Central memory CD8-positive, alpha-beta T cell (primary cell): ENCODE data around the gene TUBGCP3.
"Not testable (repeated sequence)": the region's sequence is repeated elsewhere in the genome, so short reads cannot be mapped to it uniquely, and the experiment has no call there.

Experiments
- ATAC-seq: fragments of 150-1000 bp; cut with Tn5 transposase; replicated peaks from 2 replicates; pipeline ENCODE4 v1.10.0; 2022; ENCODE audit warnings: mild to moderate bottlenecking, moderate FRiP score, moderate number of reproducible peaks; ENCODE audit not compliant: poor library complexity, severe bottlenecking; ENCODE audit errors: extremely low read depth
- DNase-seq, 2 donors: peaks; one replicate each; pipeline ENCODE4 v3.0.0; 2021; ENCODE audit warnings: low spot score in 2 of 2
- H3K27ac Mint-ChIP-seq: one replicate; pipeline ENCODE4 v1.8.0; 2022; ENCODE audit warnings: low read depth, mild to moderate bottlenecking, moderate library complexity, mixed read lengths
- H3K27me3 Mint-ChIP-seq: one replicate; pipeline ENCODE4 v1.8.0; 2022; ENCODE audit warnings: mixed read lengths
- H3K36me3 Mint-ChIP-seq: one replicate; pipeline ENCODE4 v1.8.0; 2022; ENCODE audit warnings: mild to moderate bottlenecking, moderate library complexity, mixed read lengths; ENCODE audit not compliant: insufficient read depth
- H3K4me1 Mint-ChIP-seq: one replicate; pipeline ENCODE4 v1.8.0; 2022; ENCODE audit warnings: mixed read lengths
- H3K4me3 Mint-ChIP-seq: one replicate; pipeline ENCODE4 v1.8.0; 2022; ENCODE audit warnings: mild to moderate bottlenecking, moderate library complexity, mixed read lengths
- H3K9me3 Mint-ChIP-seq: one replicate; pipeline ENCODE4 v1.8.0; 2022; ENCODE audit warnings: mixed read lengths

Gene TUBGCP3

DNA sequence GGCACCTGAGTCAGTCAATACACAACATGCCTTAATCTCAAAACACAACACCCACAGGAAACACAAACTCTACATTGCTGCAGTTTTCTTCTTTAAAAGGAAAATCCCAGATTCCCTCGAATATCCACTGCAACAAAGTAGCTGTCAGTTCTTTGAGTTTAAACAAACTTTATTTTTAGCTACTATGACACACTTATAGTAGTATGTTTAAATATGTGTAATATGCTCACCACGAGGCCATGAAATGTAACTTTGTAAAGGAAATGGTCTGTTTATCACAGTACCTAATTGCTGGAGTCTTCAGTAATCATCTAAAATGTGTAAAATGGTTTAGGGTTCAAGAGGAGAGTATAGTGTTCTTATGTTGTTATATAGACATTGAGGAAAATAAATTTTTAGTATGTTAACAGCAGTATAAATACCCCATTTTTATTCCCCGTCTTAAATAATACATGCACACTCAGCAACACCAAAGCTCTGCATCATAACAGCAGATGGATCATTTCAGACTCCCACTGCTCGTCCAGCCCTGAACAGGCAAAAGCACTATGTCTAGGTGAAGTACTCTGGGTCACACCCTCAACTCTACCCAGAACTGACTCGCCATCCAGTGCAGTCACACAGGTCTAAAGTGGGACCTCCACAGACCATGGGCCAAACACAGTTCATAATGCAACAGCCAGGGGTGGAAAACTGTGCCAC, 20.6 kb downstream of the TUBGCP3 start:
- H3K27me3 Mint-ChIP-seq = no peaks in the 10 kb centered on the region
- H3K4me1 Mint-ChIP-seq = peaks cover 33% of the 10 kb centered on the region
- no peak overlapping the region for H3K27ac Mint-ChIP-seq
- H3K9me3 Mint-ChIP-seq = no peaks in the 10 kb centered on the region
- DNase-seq (no peak), ATAC-seq (no peak)
- no peak overlapping the region for H3K4me3 Mint-ChIP-seq
- H3K36me3 Mint-ChIP-seq = peaks cover 22% of the 10 kb centered on the region

DNA sequence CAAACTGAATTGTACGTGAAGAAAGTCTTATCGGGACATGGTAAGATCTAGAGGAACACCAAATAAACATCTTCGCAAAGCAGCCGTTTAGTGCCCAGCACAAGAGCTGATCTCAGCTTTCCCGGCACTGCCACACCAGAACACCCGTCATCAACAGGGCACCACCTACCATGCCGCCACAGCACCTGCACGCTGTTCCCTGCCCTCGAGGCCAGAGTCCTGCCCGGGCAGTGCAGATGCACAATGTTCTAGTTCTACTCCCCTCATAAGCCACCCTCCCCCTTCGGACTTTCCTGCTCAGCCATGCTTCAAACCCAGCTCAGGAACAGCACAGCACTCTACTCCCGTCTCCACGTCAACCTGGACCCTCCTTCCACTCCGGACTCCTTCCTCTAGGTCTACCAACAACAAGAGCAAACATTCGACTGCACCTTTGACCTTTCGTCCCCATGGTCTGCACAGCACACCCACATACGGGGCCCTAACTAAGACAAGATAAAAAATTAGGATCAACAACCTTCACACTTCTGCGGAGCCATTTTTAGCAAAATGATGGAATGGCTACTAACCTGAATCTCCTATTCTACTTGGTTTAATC, 25.1 kb downstream of the TUBGCP3 start:
- DNase-seq = no peak
- peak overlapping the region; percentile 53 for H3K27ac Mint-ChIP-seq

GRCh38 chr13:112562254-112562653, 25.7 kb downstream of the TUBGCP3 start:
- ATAC-seq (no peak), DNase-seq (no peak)
- Mint-ChIP-seq H3K36me3 (peaks cover 24% of the 10 kb centered on the region), H3K9me3 (no peaks in the 10 kb centered on the region), H3K4me3 (no peak overlapping the region), H3K27me3 (no peaks in the 10 kb centered on the region), H3K4me1 (peaks cover 20% of the 10 kb centered on the region), H3K27ac (peak overlapping the region; percentile 64)

More for the DNA sequence above, 25.1 kb downstream of the TUBGCP3 start:
- no peak overlapping the region for H3K4me3 Mint-ChIP-seq
- no peaks in the 10 kb centered on the region for H3K9me3 Mint-ChIP-seq
- H3K27me3 Mint-ChIP-seq = no peaks in the 10 kb centered on the region
- H3K4me1 Mint-ChIP-seq = peaks cover 20% of the 10 kb centered on the region
- H3K36me3 Mint-ChIP-seq = peaks cover 26% of the 10 kb centered on the region
- ATAC-seq = no peak

- H3K27ac Mint-ChIP-seq = peak overlapping the region; percentile 64
- no peaks in the 10 kb centered on the region for H3K27me3 Mint-ChIP-seq
- DNase-seq (no peak), ATAC-seq (no peak)
- H3K4me1 Mint-ChIP-seq = peaks cover 20% of the 10 kb centered on the region
- H3K9me3 Mint-ChIP-seq = no peaks in the 10 kb centered on the region
- H3K36me3 Mint-ChIP-seq = peaks cover 23% of the 10 kb centered on the region
- H3K4me3 Mint-ChIP-seq = no peak overlapping the region
Observed at GRCh38 chr13:112561478-112561877, 26.5 kb downstream of the TUBGCP3 start.

GRCh38 chr13:112558696-112559418, 29.1 kb downstream of the TUBGCP3 start:
- Mint-ChIP-seq H3K4me3 (no peak overlapping the region), H3K27ac (no peak overlapping the region), H3K4me1 (peaks cover 20% of the 10 kb centered on the region), H3K36me3 (peaks cover 24% of the 10 kb centered on the region), H3K27me3 (no peaks in the 10 kb centered on the region), H3K9me3 (no peaks in the 10 kb centered on the region)
- no peak for ATAC-seq
- no peak for DNase-seq

DNA sequence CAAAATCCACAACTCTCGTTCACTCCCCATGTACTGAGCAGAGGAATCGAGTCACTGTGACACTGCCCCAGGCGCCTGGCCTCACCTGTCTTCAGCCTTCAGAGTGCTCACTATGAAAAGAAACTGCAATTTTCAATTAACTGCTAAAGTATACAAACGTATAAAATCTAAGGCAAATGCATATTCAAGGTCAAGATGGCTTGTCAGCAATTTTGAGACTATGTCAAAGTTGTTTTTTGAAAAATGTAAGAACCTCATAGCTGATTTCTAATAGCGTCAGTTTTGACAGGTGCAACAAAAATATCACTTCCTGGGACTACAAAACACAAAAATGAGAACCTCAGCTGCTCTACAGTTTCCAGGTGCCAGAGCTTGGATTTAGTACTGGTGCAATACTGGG, 31.4 kb downstream of the TUBGCP3 start:
- ATAC-seq (no peak), DNase-seq (no peak)
- Mint-ChIP-seq H3K9me3 (no peaks in the 10 kb centered on the region), H3K36me3 (peaks cover 20% of the 10 kb centered on the region), H3K4me3 (no peak overlapping the region), H3K4me1 (peaks cover 11% of the 10 kb centered on the region), H3K27ac (no peak overlapping the region), H3K27me3 (no peaks in the 10 kb centered on the region)

GRCh38 chr13:112554214-112554850, 33.6 kb downstream of the TUBGCP3 start:
- peaks cover 29% of the 10 kb centered on the region for H3K36me3 Mint-ChIP-seq
- ATAC-seq (no peak), DNase-seq (no peak)
- H3K9me3 Mint-ChIP-seq = no peaks in the 10 kb centered on the region
- no peak overlapping the region for H3K4me3 Mint-ChIP-seq
- no peaks in the 10 kb centered on the region for H3K27me3 Mint-ChIP-seq
- no peak overlapping the region for H3K27ac Mint-ChIP-seq
- H3K4me1 Mint-ChIP-seq = no peaks in the 10 kb centered on the region

DNA sequence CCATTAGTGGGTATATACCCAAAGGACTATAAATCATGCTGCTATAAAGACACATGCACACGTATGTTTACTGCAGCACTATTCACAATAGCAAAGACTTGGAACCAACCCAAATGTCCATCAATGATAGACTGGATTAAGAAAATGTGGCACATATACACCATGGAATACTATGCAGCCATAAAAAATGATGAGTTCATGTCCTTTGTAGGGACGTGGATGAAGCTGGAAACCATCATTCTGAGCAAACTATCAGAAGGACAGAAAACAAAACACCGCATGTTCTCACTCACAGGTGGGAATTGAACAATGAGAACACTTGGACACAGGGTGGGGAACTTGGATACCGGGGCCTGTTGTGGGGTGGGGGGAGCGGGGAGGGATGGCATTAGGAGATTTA, 39.0 kb downstream of the TUBGCP3 start:
- H3K4me3 Mint-ChIP-seq, H3K27me3 Mint-ChIP-seq, H3K4me1 Mint-ChIP-seq, H3K27ac Mint-ChIP-seq, H3K9me3 Mint-ChIP-seq, ATAC-seq, DNase-seq: not testable (repeated sequence)
- peaks cover 44% of the 10 kb centered on the region for H3K36me3 Mint-ChIP-seq

DNA sequence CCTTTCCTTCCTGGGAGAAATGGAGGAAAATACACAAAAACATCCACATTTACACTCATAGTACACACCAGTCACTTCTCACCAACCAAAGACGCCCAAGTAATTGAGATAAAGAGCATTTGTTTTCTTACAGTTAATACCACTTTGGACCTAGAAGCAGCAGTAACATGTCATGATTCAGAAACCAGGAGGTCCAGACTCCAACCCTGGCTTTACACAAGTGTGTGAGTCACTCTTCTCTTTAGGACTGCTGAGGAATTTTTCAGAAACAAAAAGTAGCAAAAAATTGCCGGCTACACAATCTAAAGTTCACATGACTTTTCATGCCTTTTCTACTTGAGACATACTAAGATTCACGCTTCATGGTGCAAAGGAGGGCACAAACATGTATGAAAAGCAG, 42.1 kb downstream of the TUBGCP3 start:
- Mint-ChIP-seq H3K27ac (peak overlapping the region; percentile 24), H3K4me1 (no peaks in the 10 kb centered on the region)

GRCh38 chr13:112532837-112533745, 54.9 kb downstream of the TUBGCP3 start:
- H3K27me3 Mint-ChIP-seq = no peaks in the 10 kb centered on the region
- H3K4me3 Mint-ChIP-seq = no peak overlapping the region
- H3K36me3 Mint-ChIP-seq = no peaks in the 10 kb centered on the region
- ATAC-seq = peak; percentile 75
- peaks cover 5% of the 10 kb centered on the region for H3K9me3 Mint-ChIP-seq
- no peak for DNase-seq
- H3K27ac Mint-ChIP-seq = no peak overlapping the region
- H3K4me1 Mint-ChIP-seq = peaks cover 9% of the 10 kb centered on the region

More for the DNA sequence above, 42.1 kb downstream of the TUBGCP3 start:
- DNase-seq (no peak), ATAC-seq (no peak)
- Mint-ChIP-seq H3K4me3 (no peak overlapping the region), H3K36me3 (peaks cover 38% of the 10 kb centered on the region), H3K27me3 (no peaks in the 10 kb centered on the region), H3K9me3 (no peaks in the 10 kb centered on the region)

- DNase-seq (no peak), ATAC-seq (no peak)
- H3K27me3 Mint-ChIP-seq = no peaks in the 10 kb centered on the region
- no peak overlapping the region for H3K27ac Mint-ChIP-seq
- no peak overlapping the region for H3K4me3 Mint-ChIP-seq
- peaks cover 9% of the 10 kb centered on the region for H3K4me1 Mint-ChIP-seq
- H3K36me3 Mint-ChIP-seq = peaks cover 1% of the 10 kb centered on the region
- H3K9me3 Mint-ChIP-seq = no peaks in the 10 kb centered on the region
Observed at GRCh38 chr13:112531263-112531794, 56.6 kb downstream of the TUBGCP3 start.

DNA sequence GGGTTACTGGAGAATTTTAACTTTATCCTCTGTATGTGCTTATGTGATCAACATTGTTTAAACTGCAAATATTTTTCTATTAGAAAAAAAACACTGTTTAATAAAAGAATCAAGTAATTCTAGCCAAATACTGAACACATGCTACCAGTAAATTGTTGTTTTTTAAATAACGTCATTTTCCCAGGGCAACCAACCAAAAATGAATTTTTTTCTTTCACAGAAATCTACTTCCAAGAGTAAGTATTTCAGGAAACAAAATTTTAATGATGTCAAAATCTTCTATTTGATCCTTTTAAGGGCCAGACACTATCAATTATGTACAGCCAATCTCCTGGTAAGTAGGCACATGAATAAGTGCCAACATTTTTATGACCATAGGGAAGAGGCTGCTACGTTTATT, 57.1 kb downstream of the TUBGCP3 start:
- Mint-ChIP-seq H3K36me3 (peaks cover 1% of the 10 kb centered on the region), H3K4me3 (no peak overlapping the region), H3K27ac (no peak overlapping the region), H3K27me3 (no peaks in the 10 kb centered on the region), H3K9me3 (no peaks in the 10 kb centered on the region), H3K4me1 (peaks cover 9% of the 10 kb centered on the region)
- ATAC-seq (no peak), DNase-seq (no peak)
